GM21367 (cell line): ENCODE results near the gene FLT1.

Experiments used
- ATAC-seq: cut with Tn5 transposase; IDR thresholded peaks from one replicate; pipeline ENCODE4 v1.9.1; 2021; ENCODE audit not compliant: unreplicated experiment

The FLT1 gene

DNA sequence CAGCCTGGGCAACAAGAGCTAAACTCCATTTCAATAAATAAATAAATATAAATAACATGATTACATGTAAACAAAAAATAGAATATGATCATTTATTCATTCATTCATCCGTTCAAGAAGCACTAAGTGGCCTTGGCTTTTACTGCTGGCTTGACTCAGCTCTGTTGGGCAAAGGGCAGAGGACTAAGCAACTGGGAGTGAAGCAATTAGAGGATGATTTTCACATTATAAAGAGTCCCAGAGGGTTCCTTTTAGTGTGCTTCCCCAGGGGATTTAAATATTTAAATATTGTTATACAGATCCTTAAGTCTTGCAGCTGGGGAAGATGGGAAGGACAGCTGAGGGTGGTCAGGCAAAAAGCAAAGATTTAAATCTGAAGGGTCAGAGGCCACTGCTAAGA lies 34.9 kb upstream of the FLT1 start:
- ATAC-seq, result no peak

DNA sequence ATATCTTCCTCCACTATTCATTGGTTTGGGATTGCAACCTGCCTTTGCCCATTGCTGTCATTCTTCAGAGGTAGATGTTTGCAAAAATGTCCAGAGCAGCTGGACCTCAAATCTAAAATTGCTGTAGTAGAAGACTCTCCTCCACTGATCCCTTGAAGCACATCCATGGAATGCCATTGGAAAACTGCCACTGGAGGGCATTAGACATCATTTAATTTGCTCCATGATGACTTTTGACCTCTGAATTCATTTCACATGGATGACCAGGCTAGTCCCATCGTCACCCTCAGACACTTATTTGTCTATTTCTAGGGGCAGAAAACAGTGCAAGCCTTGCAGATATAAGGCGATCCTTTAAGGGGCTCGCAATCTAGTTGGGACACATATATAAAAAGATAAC lies 33.9 kb upstream of the FLT1 start:
- ATAC-seq, result no peak

DNA sequence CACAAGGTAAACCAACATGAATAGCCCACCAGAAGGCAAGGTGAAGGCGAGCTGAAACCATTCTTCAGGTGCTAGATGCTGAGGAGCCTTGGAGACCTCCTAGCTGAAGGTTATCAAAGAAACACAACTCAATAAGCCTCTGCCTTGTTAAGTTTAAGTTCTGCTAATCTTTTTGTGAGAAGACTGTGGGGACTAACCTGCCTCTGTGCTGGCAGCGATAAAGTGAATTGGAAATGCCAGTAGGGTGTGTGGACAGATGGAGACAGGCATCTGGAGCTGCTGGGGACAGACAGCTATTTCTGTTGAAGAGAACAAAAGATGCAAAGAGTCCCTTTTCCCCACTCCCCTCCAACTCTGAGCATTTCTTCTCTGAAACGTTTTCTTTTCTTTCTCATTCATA lies 33.5 kb upstream of the FLT1 start:
- no peak for ATAC-seq

DNA sequence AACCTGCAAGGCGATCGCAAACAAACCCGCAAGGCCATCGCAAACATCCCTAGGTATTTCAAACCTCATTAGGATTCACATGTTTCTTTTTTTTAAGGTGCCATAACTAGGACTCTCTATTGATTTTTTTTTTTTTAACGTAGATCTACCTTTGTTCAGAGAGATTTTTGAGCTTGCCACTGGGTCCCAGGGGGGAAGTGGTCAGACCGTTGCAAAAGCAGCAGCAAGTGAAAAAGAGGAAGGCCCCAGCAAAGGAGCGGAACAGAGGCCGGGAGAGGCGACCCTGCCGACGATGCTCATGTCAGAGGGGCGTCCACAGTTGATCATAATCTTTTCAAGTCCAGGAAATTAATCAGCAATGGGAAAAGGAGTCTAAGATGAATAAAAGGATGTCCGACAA lies 32.7 kb upstream of the FLT1 start:
- ATAC-seq, result no peak

DNA sequence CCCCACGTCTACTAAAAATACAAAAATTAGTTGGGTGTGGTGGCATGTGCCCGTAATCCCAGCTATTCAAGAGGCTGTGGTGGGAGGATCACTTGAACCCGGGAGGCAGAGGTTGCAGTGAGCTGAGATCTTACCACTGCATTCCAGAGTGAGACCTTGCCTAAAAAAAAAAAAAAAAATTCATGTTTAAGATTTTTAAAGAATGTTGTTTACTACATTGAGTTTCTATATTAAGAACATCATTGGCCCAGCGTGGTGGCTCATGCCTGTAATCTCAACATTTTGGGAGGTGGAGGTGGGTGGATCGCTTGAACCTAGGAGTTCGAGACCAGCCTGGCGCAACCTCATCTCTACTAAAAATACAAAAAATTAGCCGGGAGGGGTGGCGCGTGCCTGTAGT lies 31.9 kb upstream of the FLT1 start:
- no peak for ATAC-seq

DNA sequence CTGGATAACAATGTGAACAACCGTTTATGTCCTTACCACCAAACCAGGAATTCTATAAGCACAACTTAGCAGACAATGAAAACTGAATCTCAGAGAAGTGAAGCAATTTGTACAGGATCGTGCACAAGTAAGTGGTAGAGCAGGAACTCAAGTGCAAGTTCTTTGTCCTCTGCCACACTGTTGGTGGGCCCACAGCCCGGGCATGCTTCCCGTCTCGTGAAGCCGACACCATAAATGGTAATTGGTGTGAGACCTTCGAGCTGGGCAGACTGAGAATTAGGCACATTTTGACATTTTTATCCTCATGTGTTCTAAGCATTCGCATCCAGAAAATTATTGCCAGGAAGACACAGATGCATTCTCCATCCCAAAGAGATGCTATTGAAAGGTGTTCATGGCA lies 27.9 kb upstream of the FLT1 start:
- no peak for ATAC-seq

DNA sequence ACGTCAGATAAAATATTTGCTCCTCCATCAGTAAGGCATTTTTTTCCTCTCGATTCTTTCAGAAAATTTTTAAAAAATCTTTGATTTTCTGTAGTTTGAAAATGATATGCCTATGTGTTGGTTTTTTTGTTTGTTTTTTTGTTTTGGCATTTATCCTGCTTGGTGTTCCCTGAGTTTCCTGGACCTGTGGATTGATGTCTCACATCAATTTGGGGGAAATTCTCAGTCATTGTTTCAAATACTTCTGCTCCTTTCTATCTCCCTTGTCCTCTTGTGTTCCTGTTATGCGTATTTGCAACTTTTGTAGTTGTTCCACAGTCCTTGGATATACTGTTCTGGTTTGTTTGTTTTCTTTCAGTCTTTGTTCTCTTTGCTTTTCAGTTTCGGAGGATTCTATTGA lies 18.8 kb upstream of the FLT1 start:
- no peak for ATAC-seq

DNA sequence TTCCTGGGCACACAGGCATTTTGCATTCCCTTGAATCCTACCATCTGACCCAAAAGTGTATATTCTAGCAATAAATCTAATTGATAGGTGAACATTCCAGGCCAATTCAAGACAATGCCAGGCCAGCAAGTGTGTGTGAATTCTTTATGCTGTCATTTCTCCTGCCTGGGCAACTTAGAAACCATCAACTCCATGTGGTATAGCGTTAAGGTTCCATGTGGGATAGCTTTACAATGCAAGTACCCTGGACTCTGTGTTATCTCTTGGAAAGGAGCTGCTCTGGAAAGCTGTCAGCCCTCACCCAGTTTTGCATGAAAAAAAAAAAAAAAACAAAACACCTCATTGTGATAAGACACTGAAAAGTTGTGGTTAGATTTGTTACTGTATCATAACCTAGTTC lies 15.6 kb upstream of the FLT1 start:
- ATAC-seq, result no peak

DNA sequence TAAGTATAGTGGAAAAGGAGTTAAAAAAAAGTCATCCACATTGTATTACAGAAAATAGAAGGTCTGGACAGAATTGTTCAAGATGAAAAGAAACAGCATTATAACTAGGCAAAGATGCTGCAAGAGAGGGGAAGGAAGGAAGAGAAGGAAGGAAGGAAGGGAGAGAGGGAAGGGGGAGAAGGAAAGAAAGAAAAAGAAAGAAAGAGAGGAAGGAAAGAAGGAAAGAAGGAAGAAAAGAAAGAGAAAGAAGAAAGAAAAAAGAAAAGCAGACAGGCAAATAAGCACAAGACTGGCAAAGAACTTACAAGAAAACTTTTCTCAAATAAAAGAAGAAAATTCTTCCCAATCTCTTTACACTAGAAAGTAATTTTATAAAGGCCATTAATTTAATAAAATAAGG lies 15.1 kb upstream of the FLT1 start:
- no peak for ATAC-seq

DNA sequence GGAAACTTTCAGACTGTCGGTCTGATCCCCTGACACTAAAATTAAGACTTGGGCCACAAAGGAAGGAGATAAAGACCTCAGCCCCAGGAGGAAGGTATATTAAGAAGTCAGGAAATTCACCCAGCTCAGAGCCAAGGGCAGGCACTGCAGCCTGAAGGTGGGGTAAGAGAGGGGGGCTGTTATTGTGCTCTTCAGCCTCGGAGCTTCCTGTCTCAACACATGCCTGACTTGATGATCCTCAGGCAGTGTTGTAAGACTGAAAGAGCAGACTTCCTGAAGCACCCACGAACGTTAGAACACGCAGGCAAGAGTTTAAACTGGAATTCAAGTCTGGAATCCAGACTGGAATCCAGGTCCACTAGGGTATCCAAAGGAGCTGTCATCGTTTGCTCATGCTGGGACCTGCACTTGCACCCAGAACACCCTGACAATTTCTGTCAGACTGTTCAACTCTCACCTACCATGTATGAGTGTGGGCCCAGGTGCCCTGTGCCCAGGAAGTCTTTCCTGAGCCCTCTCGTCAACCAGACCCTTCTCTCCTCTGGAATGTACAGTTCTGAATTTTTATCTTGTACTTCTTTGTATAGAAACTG lies 10.7 kb upstream of the FLT1 start:
- ATAC-seq, result no peak

DNA sequence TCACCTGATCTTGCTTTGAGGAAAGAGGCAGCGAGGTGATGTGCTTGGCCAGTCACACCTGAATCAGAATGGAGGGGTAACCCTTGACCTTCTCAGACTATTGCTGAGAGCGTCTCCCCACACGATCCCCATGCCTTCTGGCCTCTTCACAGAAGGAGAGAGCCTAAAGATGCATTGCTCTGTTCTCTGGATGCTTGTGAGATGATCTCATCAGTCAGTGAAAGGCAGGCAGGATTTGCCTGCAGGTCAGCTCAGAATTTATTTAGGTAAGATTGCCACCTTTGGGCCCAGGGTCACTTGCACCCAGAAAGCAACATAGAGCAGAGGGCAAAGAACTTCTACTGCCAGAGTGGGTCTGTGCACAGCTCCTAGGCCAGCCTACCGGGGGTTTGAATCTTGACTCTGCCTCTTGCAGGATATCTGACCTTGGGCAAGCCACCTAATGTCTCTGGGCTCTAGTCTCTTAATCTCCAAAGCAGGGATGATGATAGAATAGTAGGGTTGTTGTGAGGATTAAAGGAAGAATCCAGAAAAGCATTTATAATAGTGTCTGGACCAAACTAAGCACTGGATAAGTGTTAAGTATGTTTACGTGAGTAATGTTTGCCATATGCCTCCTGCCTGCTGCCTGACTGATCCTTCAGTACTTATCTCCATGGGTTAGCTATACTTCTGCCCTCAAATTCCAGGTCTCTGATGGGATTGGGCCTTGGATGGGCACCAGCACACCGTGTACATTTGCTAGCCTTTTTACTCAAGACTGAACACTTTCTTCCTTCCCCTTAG lies 8.4 kb upstream of the FLT1 start:
- no peak for ATAC-seq

DNA sequence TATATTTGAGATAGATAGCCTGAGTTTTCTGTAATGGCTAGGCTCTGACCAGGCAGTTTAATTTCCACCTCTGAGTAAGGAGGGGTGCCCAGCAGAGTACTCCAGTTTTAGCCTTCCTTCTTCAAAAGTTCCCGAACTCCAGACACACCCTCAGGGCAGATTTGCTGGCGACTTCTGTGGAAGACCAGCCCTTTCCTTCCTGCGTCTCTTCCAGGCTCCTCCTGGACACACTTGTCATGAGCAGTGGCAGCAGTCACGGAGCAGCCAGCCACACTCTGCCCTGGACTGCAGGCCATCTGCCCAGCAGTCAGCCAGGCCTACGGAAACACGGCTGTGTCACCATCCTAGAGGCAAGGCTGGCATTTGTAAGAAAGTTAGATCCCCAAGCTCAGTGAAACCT lies 6.6 kb upstream of the FLT1 start:
- no peak for ATAC-seq

DNA sequence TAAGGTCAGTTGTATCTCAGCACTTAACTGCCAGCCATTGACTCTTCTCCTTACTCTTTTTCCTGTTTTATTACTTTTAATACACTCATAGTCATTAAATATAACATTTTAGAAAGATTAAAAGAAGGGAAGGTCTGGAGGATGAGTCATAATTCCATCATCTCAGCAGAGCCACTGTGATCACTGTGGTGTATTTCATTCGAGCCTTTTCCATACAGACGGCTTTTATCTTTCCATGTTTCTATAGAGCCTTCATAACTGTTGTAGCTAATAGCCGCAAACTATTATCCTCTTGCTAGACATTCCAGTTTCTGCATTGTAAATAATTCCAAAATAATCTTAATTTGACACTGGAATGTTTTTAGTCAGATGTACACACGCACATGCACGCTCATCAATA lies 4.7 kb upstream of the FLT1 start:
- ATAC-seq, result no peak

DNA sequence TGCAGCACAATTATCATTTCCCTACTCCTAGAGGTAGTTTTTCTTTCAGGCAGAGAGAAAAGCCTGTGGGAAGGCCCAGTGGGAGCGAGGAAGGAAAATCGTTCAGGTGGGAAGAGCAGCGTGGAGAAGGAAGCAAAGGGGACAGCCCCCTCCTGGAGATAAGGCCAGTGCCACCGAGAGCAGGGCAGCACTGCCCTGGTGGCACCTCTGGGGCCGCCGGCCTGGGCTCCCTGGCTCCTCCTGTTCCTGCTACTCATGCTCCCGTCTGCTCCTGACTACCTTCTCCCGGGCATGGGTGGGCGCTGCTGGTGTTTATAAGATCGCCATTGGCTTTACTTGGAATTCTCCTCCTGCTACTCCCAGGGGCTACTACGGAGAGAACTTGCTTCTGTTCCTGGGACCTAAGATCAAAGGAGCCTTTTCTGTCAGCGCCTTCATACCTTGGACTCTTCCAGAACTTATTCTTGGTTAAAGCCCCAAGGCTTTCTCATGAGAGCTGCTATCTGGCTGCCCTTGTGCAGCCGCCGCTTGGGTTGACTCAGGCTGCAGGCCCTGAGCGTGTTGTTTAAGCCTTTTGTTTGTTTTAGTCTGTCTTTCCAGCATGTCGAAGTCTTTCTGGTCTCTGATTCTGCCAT lies 3.7 kb upstream of the FLT1 start:
- ATAC-seq, result no peak

DNA sequence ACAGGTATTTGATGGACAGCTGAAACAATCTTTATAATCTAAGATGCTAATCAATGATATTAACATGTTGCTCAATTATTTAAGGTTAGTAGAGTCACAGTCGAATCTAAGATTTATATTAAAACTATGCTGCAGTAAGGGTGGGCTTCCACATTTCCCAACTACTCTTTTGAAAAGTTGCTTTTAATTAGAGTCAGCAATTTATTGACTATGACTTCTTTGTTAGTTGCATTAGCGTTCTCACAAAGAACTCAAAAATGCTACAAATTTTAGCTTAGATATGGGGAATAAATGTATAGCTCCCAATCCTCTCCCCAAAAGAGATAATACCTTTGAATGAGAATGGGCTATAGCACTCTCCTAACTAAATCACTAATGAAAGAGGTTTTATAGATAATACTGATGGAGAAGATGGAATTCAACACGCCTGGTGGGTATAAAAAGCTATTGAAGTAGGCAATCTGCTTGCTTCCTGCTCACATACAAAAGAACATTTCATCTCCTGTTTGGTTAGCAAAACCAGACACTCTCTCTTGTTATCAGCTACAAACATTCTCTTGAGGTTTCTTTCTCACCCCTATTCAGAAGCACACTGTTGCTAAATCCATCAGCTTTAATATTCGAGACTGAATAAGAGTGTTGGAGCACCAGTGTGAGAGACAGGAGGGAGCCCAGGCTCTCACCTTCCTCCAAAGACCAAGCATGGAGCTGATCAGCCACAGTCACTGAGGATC lies 2.4 kb upstream of the FLT1 start:
- no peak for ATAC-seq

DNA sequence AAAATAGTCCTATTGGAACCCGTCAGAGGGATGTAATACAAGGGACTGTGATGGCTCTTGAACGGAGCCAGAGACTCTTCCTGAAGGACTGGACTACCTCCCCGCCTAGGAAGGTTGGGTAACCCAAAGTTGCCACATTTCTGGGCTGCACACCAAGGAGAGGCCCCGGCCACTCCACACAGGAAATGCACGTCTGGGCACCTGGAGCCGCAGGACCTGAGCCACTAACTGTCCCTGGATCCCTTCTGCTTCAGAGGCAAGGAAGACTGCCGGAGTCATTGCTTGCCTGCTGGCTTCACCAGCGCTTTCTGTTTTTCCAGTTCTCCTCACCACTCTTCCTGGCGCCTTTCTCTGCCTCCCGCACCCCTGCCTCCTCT lies 1.2 kb upstream of the FLT1 start:
- ATAC-seq, result no peak

DNA sequence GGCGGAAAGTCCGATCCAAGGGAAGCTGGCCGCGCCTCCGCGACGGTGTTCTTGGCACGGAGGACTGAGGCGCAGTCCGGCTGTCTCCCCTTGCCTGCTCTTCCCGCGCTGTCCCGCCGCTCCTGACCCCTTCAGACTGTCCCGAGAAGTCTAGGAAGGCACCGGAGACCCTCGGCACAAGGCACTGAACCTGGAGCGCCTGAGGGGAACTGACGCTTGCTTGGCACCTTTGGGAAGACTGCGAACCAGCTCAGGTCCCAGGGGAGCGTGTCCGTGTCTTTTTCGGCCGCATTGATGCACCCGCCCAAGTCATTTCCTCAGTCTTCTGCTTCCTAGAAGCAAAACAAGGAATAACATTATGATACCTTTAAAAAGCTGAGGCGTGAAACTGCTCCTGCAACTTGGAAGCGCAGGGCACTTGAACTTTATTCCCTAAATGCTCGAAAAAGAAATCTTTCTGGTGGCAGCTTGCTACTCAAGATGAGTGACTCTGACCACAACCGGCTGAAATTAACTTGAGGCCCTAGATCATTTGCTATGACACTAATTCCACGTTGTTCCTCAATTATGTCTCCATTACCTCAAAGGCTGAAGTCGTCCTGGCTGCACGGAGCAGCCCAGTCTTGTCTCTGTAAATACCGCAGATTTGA lies 735 bp upstream of the FLT1 start:
- no peak for ATAC-seq

DNA sequence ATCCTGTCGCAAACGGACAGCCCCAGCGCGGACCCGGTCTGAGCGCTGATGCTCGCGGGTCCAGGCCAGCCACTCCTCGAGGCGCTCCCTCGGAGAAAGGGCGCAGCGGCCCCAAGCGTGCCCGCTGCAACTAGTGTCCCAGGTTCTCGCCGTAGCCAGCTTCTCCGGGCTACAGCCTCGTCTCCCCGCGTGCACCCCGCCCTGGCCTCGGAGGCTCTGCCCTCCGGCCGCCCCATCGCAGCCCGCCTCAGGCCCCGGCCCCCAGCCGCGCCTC lies 487 bp downstream of the FLT1 start:
- no peak for ATAC-seq

DNA sequence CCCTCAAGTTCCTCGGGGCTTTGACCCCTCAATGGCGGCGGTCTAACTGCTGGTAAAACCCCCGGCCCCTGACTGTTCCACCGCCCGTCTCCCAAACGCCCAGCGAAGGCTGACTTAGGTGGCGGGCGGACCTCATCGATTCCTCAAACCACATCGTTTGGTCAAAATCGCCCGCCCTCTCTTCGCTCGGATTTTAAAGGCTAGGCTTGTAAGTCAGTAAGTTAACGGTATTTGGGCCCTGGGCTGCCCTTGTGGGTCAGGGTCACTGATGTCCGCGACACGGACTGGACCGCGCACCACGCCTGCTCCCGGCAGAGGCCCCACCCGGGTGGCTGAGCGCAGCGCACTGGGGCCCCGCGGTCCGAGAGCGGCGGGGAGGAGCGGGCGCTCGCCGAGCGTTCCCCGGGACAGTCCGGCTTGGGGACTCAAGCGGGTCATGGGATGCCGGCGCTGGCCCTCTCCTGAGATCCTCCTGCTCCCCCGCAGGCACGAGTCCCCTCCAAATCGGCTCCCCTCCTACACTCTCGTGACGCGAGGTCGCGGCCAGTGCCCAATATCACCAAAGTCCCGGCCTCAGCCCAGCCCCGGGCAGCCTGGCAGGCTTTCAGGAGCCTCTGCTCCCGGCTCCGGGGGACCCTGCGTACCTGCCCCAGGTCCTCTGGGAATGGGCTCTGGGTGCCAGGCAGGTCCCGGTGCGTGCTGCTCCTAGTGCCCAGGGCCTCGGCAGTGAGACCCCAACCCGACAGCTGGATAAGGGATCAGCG lies 1.0 kb downstream of the FLT1 start:
- ATAC-seq, result no peak

DNA sequence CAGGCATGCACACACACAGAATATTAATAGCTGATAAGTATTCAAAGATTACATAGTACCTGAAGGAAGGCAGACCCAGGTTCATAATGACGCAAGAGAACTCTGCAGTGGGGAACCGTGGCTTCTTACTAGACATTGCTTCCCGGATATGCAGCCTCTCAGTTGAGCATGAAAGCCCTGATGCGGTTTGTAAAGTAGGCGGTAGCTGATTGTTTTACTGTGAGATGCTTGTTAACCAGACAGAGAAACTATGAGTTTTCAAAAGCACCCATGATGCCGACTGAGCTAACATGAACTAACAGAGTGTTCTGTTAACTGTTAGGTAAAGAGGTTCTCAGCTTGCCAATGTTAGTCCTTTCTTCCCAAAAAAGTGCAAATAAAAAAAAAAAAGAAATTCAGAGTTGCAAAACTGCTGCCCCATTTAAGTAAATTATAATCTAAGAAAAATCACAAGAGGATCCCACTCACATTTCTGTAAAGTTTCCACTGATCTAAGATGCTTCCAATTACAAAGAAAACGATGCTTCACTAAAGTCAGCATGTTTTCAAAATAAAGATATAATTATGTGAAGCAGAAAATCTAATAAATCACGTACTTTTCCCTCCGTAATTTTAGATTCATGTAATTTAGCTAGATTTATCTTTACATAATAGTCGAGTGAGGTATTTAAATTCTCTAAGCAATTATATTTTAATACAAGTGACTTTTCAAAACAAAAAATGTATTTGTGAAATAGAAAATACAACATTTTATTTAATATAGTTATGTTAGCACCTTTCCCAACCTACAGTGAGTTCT lies 2.2 kb downstream of the FLT1 start:
- ATAC-seq, result no peak
